Stimulated activated naive CD8-positive, alpha-beta T cell treated with anti-CD3 and anti-CD28 coated beads, Interleukin-15, Interleukin-2, amounts not matched to agents 100 U/mL and 50 U/mL, for 24 hours (primary cell): ENCODE results near the gene FBXO22.
"Not testable (repeated sequence)": the region's sequence is repeated elsewhere in the genome, so short reads cannot be mapped to it uniquely, and the experiment has no call there.

Source experiments
- ATAC-seq: fragments of 150-1000 bp; cut with Tn5 transposase; one replicate; pipeline ENCODE4 v1.10.0; 2021
- DNase-seq: peaks from one replicate; pipeline ENCODE4 v3.0.0; 2021

Gene FBXO22

DNA sequence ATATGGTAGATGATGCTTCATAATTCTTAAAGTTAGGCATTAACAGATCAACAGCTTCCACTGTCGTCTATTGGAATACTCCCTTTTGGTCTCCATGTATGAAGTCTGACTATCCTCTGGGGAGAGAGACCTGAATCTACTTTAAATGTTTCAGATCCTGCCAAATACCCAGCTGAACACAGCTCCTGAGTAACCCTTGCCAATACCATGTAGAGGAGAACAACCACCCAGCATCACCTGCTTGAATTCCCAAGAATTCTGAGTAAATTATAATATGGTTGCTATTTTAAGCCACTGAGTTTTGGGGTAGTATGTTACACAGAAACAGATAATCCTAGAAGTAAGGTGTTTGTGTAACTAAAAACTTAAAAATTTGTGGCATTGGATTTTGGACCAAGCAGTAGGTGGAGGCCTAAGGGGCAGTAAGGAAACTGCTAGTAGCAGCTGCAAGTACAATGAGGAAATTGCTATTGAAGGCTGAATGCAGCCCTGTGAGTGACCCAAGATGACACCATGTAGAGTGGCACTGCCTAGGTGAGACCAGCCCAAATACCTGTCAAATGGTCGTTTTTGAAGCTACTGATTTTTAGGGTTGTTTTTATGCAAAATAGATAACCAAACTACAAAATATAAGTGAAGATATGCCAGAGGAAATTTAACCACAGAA is 77.6 kb downstream of the FBXO22 start:
- DNase-seq = no peak
- ATAC-seq = no peak

- DNase-seq (no peak), ATAC-seq (no peak)
Observed at GRCh38 chr15:75982468-75982867, 78.8 kb downstream of the FBXO22 start.

DNA sequence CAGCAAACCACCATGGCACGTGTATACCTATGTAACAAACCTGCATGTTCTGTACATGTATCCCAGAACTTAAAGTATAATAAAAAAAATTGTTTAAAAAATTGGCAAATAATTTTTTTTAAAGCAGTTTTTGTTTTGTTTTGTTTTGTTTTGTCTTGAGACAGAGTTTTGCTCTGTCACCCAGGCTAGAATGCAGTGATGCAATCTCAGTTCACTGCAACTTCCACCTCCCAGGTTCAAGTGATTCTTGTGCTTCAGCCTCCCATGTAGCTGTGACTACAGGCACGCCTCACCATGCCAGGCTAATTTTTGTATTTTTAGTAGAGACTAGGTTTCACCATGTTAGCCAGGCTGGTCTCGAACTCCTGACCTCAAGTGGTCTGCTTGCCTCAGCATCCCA is 81.0 kb downstream of the FBXO22 start:
- not testable (repeated sequence) for DNase-seq, ATAC-seq

DNA sequence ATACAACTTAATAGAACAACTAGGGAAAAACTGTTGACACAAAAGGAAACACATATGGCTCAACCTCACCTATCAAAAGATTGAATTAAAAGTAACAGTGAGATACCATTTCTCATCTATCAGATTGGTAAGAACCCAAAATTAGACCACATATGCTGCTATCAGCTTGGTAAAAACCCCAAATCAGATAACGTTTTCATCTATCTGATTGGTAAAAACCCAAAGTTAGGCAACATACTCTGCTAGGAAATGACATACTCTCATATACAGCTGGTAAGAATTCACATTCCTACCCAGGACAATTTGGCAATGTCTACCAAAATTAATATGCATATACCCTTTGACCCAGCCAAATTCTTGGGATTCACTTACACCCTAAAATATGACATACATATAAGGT is 82.3 kb downstream of the FBXO22 start:
- no peak for DNase-seq
- ATAC-seq = no peak

GRCh38 chr15:75989045-75989444 is 85.4 kb downstream of the FBXO22 start:
- ATAC-seq (no peak), DNase-seq (no peak)

DNA sequence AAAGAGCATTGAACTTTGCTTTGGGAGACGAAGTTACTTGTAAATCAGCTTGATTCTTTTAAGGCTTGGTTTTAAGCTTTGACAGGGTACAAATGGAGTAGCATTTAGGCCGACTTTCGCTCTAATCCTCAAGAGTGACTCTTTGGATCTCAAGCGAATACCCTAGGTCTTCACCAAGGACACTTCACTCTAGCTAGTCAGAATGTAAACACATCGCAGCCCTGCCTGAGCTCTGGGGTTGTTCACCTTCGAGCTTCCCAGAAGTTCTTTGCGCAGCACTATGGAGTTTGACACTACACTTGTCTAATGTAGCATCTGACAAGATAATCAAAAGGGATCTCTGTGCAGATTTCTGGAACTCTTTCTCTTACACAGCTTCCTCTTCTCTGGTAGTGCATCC is 86.2 kb downstream of the FBXO22 start:
- no peak for ATAC-seq
- DNase-seq = no peak
